ENCODE results near the gene CRHR1.

The CRHR1 gene

GRCh38 chr17:45812102-45812501 lies 28.0 kb downstream of the CRHR1 start:
- DNase-seq = peak; percentile 28
- in situ Hi-C loops (cut with HindIII; ENCODE audit: low pct_ligation_motif_present, low pct_unique_long_range_greater_than_20kb, low sequenced_read_pairs) = no loop called here

DNA sequence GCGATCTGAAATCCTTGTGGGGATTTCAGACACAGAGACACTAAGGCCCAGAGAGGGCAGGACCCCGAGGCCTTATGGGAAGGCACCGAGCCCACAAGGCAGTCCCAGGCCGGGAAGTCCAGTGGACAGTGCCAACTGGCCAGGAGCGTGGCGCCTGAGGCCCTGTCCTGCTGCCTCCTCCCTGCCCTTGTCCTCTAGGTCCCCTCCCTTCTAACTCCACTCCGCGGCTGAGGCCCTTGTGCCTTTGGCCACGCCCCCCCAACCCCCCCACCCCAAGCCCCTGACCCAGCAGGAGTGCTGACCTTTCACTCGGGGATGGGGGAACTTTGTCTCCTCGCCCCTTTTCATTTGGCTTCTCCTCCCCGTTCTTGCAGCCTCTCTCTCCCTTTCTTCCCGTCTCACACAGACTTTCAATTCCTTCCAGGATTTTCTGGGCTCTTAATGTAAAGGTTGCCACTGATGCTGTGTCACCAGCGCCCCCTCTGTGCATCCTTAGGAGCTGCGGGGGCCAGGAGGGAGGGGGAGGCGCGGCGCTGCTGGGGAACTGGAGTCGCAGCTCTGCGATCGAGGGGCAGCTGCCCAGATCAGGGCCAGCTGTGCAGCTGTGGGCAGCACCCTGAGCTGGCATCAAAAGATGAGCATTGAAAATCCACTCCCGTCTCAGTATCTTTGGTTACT lies 29.1 kb downstream of the CRHR1 start:
- no peak for DNase-seq
- in situ Hi-C loops (cut with HindIII; ENCODE audit: low pct_ligation_motif_present, low pct_unique_long_range_greater_than_20kb, low sequenced_read_pairs) = no loop called here

DNA sequence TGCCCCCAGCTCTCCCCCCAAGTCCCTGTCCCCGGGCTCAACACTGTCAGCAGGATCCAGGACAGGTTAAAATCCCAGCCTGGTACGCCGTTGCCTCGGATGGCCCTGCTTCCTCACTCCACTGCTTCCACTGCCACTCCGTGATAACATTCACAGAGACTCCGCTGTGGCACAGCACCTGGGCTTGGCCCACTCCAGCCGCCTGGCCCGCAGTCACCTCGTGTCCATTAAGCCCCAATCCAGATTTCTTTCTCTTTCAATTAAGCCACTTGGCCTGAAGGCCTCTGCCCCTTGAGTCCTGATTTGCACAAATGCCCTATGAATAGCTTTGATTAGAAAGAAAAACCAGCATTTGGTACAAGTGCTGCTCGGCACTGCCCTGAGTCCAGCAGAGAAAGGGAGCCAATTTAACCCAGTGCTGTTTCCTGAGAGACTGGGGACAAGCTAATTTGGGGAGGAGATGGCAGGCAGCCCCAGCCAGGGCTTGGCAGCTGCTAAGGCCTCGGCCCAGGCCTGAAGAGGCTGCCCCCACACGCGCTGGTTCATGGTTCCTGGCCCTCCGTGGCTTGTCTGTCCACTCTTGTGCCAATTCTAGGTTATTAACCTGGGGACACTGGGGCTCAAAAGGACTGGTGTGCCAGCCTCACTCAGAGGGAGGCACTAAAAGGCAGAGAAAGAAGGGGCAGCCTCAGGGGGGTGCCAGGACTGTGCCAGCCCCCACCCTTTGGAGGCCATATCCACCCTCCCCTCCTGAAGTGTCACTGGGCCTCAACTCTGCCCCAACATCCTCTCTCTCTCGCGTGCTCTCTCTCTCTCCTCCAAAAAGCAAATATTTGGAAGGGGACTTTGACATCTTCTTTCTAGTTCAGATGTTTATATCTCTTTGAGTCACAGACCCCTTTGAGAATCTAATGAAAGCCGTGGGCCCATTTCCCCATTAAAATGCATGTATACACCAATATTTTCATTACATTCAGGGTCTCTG lies 30.8 kb downstream of the CRHR1 start:
- in situ Hi-C loops (cut with HindIII; ENCODE audit: low pct_ligation_motif_present, low pct_unique_long_range_greater_than_20kb, low sequenced_read_pairs) = no loop called here
- DNase-seq = no peak

GRCh38 chr17:45815752-45816151 lies 31.6 kb downstream of the CRHR1 start:
- DNase-seq = no peak
- in situ Hi-C loops (cut with HindIII; ENCODE audit: low pct_ligation_motif_present, low pct_unique_long_range_greater_than_20kb, low sequenced_read_pairs) = no loop called here

DNA sequence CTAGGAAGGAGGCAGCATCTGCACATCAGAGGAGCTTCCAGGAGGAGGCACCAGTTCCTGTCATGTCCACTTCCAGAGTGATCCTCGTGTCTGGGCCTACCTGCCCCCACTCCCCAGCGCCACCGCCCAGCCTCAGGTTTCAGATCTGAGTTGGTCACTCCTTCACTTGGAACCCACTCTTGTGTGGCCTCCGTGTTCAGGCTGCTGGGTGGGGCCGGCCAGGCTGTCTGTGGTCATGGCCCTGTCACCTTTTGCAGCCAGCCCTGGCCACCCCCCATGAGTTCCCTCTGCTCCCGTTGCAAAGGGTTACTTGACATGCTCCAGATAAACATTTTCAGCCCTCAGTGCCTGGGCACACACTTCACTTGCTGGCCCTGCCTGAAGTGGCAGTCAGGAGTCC lies 33.9 kb downstream of the CRHR1 start:
- DNase-seq = no peak
- in situ Hi-C loops (cut with HindIII; ENCODE audit: low pct_ligation_motif_present, low pct_unique_long_range_greater_than_20kb, low sequenced_read_pairs) = no loop called here

DNA sequence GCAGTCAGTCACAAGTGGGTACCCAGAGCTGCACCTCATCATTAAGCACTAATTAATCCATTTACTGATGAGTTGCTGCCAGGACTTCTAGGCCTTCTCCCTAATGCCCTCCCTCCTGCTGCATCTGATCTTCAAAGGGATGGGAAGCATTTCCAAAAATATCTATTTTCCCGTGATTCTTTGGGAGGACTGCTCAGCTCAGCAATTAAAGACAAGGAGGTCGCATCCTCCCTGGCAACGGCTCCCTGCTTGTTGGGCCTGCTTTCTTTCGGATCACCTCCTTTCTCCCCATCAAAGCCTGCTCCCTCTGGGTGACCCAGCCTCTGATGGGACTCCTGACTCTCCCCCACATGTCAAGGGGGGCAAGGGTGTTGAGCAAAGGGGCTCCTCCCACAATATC lies 34.6 kb downstream of the CRHR1 start:
- in situ Hi-C loops (cut with HindIII; ENCODE audit: low pct_ligation_motif_present, low pct_unique_long_range_greater_than_20kb, low sequenced_read_pairs) = no loop called here
- DNase-seq = no peak

GRCh38 chr17:45819632-45820031 lies 35.5 kb downstream of the CRHR1 start:
- no peak for DNase-seq
- in situ Hi-C loops (cut with HindIII; ENCODE audit: low pct_ligation_motif_present, low pct_unique_long_range_greater_than_20kb, low sequenced_read_pairs) = no loop called here

DNA sequence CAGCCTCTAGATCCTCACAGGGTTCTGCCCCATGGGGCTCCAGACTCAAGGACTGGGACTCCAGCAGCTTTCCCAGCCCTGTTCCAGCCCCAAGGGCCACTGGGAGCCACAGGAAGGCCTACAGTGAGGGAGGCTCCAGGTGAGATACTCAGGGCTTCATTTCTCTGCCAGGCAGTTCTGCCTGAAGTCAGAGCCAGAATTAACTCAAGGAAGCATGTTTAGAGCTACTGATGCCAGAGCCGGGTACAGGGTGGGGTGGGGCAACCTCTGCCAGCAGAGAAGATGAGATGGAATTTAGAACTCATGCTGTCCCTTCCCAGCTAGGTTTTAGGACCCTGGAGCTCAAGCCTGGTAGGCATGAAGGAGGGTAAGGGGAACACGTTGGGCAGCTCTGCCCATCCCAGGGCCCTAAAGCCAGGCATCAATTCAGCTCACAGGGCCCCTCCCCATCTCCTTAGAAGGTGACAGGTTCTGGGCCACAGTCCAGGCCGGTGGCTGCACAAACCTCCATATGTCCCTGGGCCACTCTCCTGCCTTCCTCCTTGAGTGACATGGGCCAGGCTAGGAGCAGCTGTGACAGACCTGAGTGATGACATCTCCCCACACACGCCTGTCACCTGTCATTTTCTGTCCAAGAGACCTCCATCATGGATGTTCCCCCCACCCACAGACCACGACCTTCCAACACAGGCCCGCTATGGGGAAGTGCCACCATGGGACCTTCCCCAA lies 36.1 kb downstream of the CRHR1 start:
- in situ Hi-C loops (cut with HindIII; ENCODE audit: low pct_ligation_motif_present, low pct_unique_long_range_greater_than_20kb, low sequenced_read_pairs) = no loop called here
- no peak for DNase-seq

DNA sequence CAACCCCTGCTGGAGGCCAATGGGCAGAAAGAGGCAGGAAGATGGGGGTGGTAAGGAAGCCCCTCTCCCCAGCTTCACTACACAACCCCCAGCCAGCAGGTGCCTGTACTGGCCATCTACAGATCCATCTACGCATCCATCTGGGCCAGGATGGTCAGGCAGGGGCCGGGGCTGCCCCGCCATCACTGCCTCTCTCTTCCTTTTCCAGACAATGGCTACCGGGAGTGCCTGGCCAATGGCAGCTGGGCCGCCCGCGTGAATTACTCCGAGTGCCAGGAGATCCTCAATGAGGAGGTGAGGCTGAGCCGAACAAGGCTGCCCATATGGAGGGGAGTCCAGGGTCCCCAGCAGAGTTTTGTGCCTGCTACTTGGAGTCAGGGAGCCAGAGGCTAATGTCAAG lies 37.0 kb downstream of the CRHR1 start:
- in situ Hi-C loops (cut with HindIII; ENCODE audit: low pct_ligation_motif_present, low pct_unique_long_range_greater_than_20kb, low sequenced_read_pairs) = no loop called here
- DNase-seq = no peak

DNA sequence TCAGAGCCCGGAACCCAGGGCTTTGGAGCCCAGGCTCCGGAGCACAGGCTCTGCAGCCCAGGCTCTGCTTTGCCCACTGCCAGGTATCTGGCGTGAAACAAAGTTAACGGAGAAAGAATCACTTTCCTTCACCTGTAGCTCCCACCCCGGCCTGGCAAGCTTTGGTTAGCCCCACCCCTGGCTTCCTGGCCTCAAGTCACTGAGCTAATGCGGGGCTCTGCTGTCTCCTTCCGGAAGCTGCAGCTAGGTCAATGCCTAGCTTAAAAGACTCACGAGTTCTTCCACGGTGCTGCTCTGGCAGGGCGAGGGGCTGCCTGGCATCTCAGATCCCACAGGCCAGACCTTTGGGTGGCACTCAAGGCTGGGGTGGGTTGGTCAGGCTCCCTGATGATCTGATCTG lies 39.5 kb downstream of the CRHR1 start:
- no peak for DNase-seq
- in situ Hi-C loops (cut with HindIII; ENCODE audit: low pct_ligation_motif_present, low pct_unique_long_range_greater_than_20kb, low sequenced_read_pairs) = no loop called here

GRCh38 chr17:45824475-45824874 lies 40.4 kb downstream of the CRHR1 start:
- no peak for DNase-seq
- in situ Hi-C loops (cut with HindIII; ENCODE audit: low pct_ligation_motif_present, low pct_unique_long_range_greater_than_20kb, low sequenced_read_pairs) = no loop called here

DNA sequence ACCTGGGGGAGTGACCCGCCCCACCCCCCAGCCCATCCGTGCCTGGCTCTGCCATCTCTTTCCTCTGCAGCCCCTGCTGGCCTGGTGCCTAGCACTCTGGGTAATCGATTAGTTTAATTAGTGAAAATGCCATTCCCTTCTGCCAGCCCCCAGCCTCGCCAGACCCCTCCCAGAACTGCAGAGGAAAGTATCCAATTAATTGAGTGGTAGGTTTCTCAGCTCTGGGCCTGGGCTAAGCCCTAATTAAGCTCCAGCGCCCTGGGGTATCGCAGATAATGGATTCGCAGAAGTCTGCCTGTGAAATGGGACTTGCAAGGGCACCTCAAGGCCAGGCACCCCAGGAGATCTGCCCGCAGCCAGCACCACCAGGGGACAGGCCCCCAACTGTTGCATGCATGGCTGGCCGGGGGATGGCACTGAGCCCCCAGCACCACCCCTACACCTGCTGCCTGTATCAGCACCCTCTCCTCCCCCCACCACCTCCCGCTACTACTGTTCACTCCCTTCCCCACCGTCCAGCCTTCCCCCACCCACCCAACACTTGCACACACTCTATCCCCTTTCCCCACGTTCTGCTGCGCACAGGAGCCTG lies 40.9 kb downstream of the CRHR1 start:
- no peak for DNase-seq
- in situ Hi-C loops (cut with HindIII; ENCODE audit: low pct_ligation_motif_present, low pct_unique_long_range_greater_than_20kb, low sequenced_read_pairs) = no loop called here

- DNase-seq = no peak
- in situ Hi-C loops (cut with HindIII; ENCODE audit: low pct_ligation_motif_present, low pct_unique_long_range_greater_than_20kb, low sequenced_read_pairs) = no loop called here
Measured at GRCh38 chr17:45825792-45826191, 41.7 kb downstream of the CRHR1 start.

DNA sequence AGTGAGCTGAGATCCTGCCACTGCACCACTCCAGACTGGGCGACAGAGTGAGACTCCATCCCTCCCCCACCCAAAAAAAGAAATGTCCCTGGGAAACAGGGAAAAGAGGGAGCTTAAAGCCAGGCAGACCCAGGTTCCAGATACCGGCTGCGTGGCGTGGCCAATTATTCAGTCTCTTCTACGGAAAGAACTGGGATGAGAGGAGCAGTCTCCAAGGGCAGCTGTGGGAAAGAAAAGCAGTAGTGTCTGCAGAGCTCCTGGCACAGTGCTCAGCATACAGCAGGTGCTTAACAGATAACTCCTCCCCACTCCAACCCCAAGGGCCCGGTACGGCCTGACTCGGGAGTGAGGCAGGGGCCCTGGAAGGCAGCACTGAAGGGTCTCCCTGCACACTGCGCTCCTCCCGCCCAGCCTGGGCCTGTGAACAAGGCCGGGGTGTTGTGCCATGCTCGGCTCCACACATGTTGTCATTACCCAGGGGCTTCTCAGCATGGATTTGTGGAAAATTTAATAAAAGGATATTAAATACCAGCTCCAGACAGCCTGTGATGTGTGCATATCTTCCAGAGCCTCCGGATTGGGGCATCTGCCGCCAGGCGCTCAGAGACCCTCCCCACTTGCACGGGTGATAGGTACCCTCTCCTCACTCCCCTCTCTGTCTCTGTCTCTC lies 42.9 kb downstream of the CRHR1 start:
- in situ Hi-C loops (cut with HindIII; ENCODE audit: low pct_ligation_motif_present, low pct_unique_long_range_greater_than_20kb, low sequenced_read_pairs) = no loop called here
- no peak for DNase-seq

- DNase-seq = no peak
- in situ Hi-C loops (cut with HindIII; ENCODE audit: low pct_ligation_motif_present, low pct_unique_long_range_greater_than_20kb, low sequenced_read_pairs) = no loop called here
Measured at GRCh38 chr17:45828171-45828570, 44.1 kb downstream of the CRHR1 start.

- no peak for DNase-seq
- in situ Hi-C loops (cut with HindIII; ENCODE audit: low pct_ligation_motif_present, low pct_unique_long_range_greater_than_20kb, low sequenced_read_pairs) = no loop called here
Measured at GRCh38 chr17:45828582-45829133, 44.5 kb downstream of the CRHR1 start.

- in situ Hi-C loops (cut with HindIII; ENCODE audit: low pct_ligation_motif_present, low pct_unique_long_range_greater_than_20kb, low sequenced_read_pairs) = no loop called here
- no peak for DNase-seq
Measured at GRCh38 chr17:45833920-45834319, 49.8 kb downstream of the CRHR1 start.

Data from ACHN (cell line).